ENCODE results near the gene NEU2.

Gene NEU2

GRCh38 chr2:233080836-233081229, 48.4 kb downstream of the NEU2 start:
- Histone ChIP-seq H3K36me3 (ENCODE audit: insufficient read depth, low read length) (no peaks in the 10 kb centered on the region), H3K9ac (ENCODE audit: low read depth, low read length) (no peak overlapping the region), H3K9me3 (ENCODE audit: control insufficient read depth, insufficient read depth, low read length) (no peaks in the 10 kb centered on the region), H3K4me1 (ENCODE audit: insufficient read depth, low read length) (peaks cover 14% of the 10 kb centered on the region; the same call in 1 of the 2 replicates)

- Histone ChIP-seq H3K9ac (ENCODE audit: low read depth, low read length) (no peak overlapping the region), H3K9me3 (ENCODE audit: control insufficient read depth, insufficient read depth, low read length) (no peaks in the 10 kb centered on the region), H3K36me3 (ENCODE audit: insufficient read depth, low read length) (no peaks in the 10 kb centered on the region), H3K4me1 (ENCODE audit: insufficient read depth, low read length) (peaks cover 9% of the 10 kb centered on the region; the same call in 1 of the 2 replicates)
Observed at GRCh38 chr2:233081232-233081730, 48.8 kb downstream of the NEU2 start.

- Histone ChIP-seq H3K36me3 (ENCODE audit: insufficient read depth, low read length) (no peaks in the 10 kb centered on the region), H3K9ac (ENCODE audit: low read depth, low read length) (no peak overlapping the region)
Observed at GRCh38 chr2:233081731-233082221, 49.3 kb downstream of the NEU2 start.

GRCh38 chr2:233082222-233082930, 49.9 kb downstream of the NEU2 start:
- H3K4me1 ChIP-seq (ENCODE audit: insufficient read depth, low read length): peaks cover 9% of the 10 kb centered on the region; the same call in 1 of the 2 replicates
- H3K9me3 ChIP-seq (ENCODE audit: control insufficient read depth, insufficient read depth, low read length): no peaks in the 10 kb centered on the region
- H3K36me3 ChIP-seq (ENCODE audit: insufficient read depth, low read length): no peaks in the 10 kb centered on the region
- H3K9ac ChIP-seq (ENCODE audit: low read depth, low read length): no peak overlapping the region

More at GRCh38 chr2:233081731-233082221, 49.3 kb downstream of the NEU2 start:
- Histone ChIP-seq H3K9me3 (ENCODE audit: control insufficient read depth, insufficient read depth, low read length) (no peaks in the 10 kb centered on the region), H3K4me1 (ENCODE audit: insufficient read depth, low read length) (peaks cover 9% of the 10 kb centered on the region; the same call in 1 of the 2 replicates)

GRCh38 chr2:233082931-233083755, 50.7 kb downstream of the NEU2 start:
- no peaks in the 10 kb centered on the region for H3K9me3 ChIP-seq (ENCODE audit: control insufficient read depth, insufficient read depth, low read length)
- no peak overlapping the region for H3K9ac ChIP-seq (ENCODE audit: low read depth, low read length)
- H3K4me1 ChIP-seq (ENCODE audit: insufficient read depth, low read length): peaks cover 9% of the 10 kb centered on the region; the same call in 1 of the 2 replicates
- H3K36me3 ChIP-seq (ENCODE audit: insufficient read depth, low read length): no peaks in the 10 kb centered on the region

GRCh38 chr2:233083782-233084181, 51.3 kb downstream of the NEU2 start:
- no peaks in the 10 kb centered on the region for H3K9me3 ChIP-seq (ENCODE audit: control insufficient read depth, insufficient read depth, low read length)
- no peaks in the 10 kb centered on the region for H3K36me3 ChIP-seq (ENCODE audit: insufficient read depth, low read length)
- no peak overlapping the region for H3K9ac ChIP-seq (ENCODE audit: low read depth, low read length)
- H3K4me1 ChIP-seq (ENCODE audit: insufficient read depth, low read length): peaks cover 9% of the 10 kb centered on the region; the same call in 1 of the 2 replicates

- H3K36me3 ChIP-seq (ENCODE audit: insufficient read depth, low read length): no peaks in the 10 kb centered on the region
- no peak overlapping the region for H3K9ac ChIP-seq (ENCODE audit: low read depth, low read length)
- H3K4me1 ChIP-seq (ENCODE audit: insufficient read depth, low read length): peaks cover 9% of the 10 kb centered on the region; the same call in 1 of the 2 replicates
- no peaks in the 10 kb centered on the region for H3K9me3 ChIP-seq (ENCODE audit: control insufficient read depth, insufficient read depth, low read length)
Observed at GRCh38 chr2:233084488-233084887, 52.0 kb downstream of the NEU2 start.
